Stimulated activated CD8-positive, alpha-beta memory T cell treated with anti-CD3 and anti-CD28 coated beads, Interleukin-4, amount 100 ng/mL, for 48 hours (primary cell): Measurements from ENCODE around the gene ACOT11.
A peak's percentile ranks its signal among the peaks of the same experiment; 100 is the strongest.

Source experiments
- DNase-seq: peaks from one replicate; pipeline ENCODE4 v3.0.0-alpha.2; 2020

ACOT11 gene

GRCh38 chr1:54593571-54594160 is 45.6 kb downstream of the ACOT11 start:
- no peak for DNase-seq

GRCh38 chr1:54594463-54594862 is 46.4 kb downstream of the ACOT11 start:
- no peak for DNase-seq

GRCh38 chr1:54595956-54596498 is 48.0 kb downstream of the ACOT11 start:
- DNase-seq, result no peak

GRCh38 chr1:54596756-54597155 is 48.7 kb downstream of the ACOT11 start:
- DNase-seq, result no peak

GRCh38 chr1:54597455-54598030 is 49.5 kb downstream of the ACOT11 start:
- DNase-seq, result no peak

GRCh38 chr1:54599211-54599823 is 51.3 kb downstream of the ACOT11 start:
- no peak for DNase-seq

GRCh38 chr1:54600947-54601721 is 53.1 kb downstream of the ACOT11 start:
- DNase-seq, result no peak

- no peak for DNase-seq
Observed at GRCh38 chr1:54601730-54602129, 53.7 kb downstream of the ACOT11 start.

- DNase-seq, result no peak
Observed at GRCh38 chr1:54602554-54602953, 54.5 kb downstream of the ACOT11 start.

GRCh38 chr1:54603241-54603640 is 55.2 kb downstream of the ACOT11 start:
- no peak for DNase-seq

- no peak for DNase-seq
Observed at GRCh38 chr1:54604051-54604450, 56.0 kb downstream of the ACOT11 start.

GRCh38 chr1:54604572-54605370 is 56.7 kb downstream of the ACOT11 start:
- peak; percentile 32 for DNase-seq

- no peak for DNase-seq
Observed at GRCh38 chr1:54606096-54606989, 58.3 kb downstream of the ACOT11 start.

GRCh38 chr1:54606990-54607325 is 58.9 kb downstream of the ACOT11 start:
- no peak for DNase-seq

- DNase-seq, result no peak
Observed at GRCh38 chr1:54607821-54608565, 60.0 kb downstream of the ACOT11 start.

- DNase-seq, result no peak
Observed at GRCh38 chr1:54608566-54609230, 60.7 kb downstream of the ACOT11 start.

- DNase-seq, result no peak
Observed at GRCh38 chr1:54609301-54609921, 61.4 kb downstream of the ACOT11 start.

GRCh38 chr1:54610048-54610447 is 62.0 kb downstream of the ACOT11 start:
- no peak for DNase-seq

GRCh38 chr1:54610601-54611580 is 62.9 kb downstream of the ACOT11 start:
- no peak for DNase-seq
